HG02970 (cell line): Measurements from ENCODE around the gene ULBP2.

Experiments
- ATAC-seq: cut with Tn5 transposase; IDR thresholded peaks from one replicate; pipeline ENCODE4 v1.9.1; 2021; ENCODE audit warnings: mild to moderate bottlenecking, moderate library complexity, moderate number of reproducible peaks; ENCODE audit not compliant: unreplicated experiment, low FRiP score

The ULBP2 gene, protein sequence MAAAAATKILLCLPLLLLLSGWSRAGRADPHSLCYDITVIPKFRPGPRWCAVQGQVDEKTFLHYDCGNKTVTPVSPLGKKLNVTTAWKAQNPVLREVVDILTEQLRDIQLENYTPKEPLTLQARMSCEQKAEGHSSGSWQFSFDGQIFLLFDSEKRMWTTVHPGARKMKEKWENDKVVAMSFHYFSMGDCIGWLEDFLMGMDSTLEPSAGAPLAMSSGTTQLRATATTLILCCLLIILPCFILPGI

GRCh38 chr6:149941583-149942460, at the start of gene ULBP2:
ULBP2 (plus strand) TSS chr6:149942014; CDS start chr6:149942073, 59 bp downstream.
- no peak for ATAC-seq

GRCh38 chr6:149895048-149895590, 46.7 kb upstream of the ULBP2 start:
- no peak for ATAC-seq

DNA sequence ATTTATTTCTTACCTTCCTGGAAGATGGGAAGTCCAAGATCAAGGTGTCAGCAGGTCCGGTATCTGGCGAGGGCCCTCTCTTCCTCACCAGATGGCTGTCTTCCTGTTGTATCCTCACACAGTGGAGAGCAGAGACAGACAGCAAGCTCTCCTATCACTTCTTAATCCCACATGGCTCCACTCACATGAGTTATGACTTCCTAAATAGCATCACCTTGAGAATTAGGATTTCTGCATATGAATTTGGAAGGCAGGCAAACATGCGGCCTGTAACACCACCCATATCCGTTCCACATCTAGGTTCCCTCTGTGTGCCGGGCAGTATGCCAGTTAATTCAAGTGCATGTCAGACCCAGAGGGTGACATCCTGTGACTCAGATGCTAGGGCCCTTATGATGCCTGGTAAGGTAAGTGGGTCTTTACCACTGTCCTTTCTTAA, 46.0 kb upstream of the ULBP2 start:
- ATAC-seq, result no peak

DNA sequence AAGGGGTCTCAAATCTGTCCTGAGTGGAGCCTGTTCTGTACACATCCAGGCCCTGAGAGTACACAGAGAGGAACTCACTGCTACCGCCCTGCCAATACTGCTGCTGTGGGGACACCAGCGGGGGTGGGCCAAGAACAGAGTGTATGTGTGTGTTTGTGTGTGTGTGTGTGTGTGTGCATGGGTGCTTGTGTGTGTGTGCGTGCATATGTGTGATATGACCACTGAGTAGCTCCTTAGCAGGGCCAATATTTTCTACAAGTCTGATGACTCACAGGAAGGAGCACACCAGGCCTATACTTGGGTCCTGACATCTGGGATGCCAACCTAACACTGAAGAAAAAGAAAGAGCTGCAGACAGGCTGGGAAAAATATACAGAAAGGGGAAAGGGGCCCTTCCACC, 45.3 kb upstream of the ULBP2 start:
- ATAC-seq, result no peak

DNA sequence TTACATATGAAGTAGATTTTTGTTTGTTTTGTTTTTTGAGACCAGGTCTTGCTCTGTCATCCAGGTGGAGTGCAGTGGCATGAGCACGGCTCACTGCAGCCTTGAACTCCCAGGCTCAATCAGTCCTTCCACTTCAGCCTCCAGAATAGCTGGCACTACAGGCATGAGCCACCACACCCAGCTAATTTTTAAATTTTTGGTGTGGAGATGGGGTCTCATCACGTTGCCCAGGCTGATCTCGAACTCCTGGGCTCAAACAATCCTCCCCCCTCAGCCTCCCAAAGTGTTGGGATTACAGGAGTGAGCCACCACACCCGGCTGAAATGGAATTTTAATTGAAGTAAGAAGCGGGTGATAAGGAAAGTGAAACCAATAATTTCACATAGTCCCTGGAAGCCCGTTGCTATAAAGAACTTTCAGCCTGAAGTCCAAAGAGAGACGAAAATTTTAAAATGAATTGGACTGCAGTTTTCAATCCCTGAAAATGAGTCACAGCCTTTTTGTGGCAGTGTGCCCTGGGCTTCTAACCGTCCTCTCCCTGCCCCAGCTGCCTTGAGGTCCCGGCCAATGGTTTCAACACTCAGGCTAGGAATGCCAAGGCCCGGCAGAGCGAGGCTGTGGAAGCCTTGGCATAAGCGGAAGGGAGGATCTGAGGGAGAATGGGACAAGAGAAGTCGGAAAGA, 44.7 kb upstream of the ULBP2 start:
- ATAC-seq, result no peak

- no peak for ATAC-seq
Observed at GRCh38 chr6:149897855-149898744, 43.7 kb upstream of the ULBP2 start, which contains the start of gene RAET1E. RAET1E (minus strand) TSS chr6:149898113; CDS start chr6:149890901, 7,212 bp downstream.

DNA sequence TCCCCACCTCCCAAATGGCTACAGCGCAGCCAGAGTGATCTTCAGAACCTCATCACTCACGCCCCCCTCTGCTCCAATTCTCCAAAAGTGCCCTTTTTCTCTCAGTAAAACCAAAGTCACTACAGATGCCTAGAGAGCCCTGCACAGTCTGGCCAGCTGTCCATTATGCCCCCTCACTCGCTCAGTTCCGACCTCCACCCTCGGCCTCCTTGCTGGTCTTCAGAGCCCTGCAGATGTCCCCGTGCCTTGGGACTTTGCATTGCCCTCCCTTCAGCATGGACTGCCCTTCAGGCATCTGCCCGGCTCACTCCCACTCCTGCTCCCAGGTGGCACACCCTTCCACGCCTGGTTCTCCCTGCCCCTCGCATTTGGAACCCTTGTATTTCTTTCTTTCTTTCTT, 42.8 kb upstream of the ULBP2 start:
- no peak for ATAC-seq

DNA sequence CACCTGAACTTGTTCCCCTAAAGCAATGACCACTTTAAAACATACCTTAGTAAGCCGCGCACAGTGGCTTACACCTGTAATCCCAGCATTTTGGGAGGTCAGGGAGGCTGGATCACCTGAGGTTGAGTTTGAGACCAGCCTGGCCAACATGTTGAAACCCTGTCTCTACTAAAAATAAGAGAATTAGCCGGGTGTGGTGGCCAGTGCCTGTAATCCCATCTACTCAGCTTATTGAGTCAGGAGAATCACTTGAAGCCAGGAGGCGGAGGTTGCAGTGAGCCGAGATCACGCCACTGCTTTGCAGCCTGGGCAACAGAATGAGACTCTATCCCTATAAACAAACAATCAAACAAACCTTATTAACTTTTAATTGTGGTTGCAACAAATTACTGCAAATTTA, 42.3 kb upstream of the ULBP2 start:
- no peak for ATAC-seq

GRCh38 chr6:149899926-149900619, 41.7 kb upstream of the ULBP2 start:
- no peak for ATAC-seq

- ATAC-seq, result no peak
Observed at GRCh38 chr6:149900620-149901443, 41.0 kb upstream of the ULBP2 start.

DNA sequence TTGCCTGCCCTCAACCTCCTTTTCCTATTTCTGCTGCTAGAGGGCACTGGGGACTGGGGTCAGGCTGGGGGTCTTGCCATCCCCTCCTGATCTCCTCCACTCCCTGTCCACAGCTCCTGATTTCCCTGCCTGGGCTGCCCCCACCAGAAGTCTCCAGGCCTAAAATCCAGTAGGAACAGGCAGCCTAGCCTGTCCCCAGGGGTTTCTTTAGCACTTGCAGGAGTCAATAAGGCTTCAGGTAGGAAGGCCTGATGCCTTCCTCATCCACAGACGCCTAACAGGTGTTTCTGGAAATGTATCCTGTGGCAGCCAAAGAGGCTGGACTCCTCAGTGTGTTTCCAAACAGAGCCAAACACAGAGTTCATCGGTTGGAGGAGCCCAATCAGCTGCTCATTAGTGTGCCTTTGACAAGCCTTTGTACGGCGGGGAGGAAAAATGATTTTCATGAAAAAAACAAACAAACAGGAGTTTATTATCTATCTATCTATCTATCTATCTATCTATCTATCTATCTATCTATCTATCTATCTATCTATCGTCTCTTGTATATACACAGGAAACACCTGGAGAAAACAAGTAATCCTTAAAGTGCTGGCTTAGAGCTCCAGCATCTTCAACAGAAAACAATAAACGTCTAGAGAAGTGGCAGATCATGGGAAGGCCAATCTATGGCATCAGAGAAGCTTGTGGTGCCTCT, 40.2 kb upstream of the ULBP2 start:
- no peak for ATAC-seq

DNA sequence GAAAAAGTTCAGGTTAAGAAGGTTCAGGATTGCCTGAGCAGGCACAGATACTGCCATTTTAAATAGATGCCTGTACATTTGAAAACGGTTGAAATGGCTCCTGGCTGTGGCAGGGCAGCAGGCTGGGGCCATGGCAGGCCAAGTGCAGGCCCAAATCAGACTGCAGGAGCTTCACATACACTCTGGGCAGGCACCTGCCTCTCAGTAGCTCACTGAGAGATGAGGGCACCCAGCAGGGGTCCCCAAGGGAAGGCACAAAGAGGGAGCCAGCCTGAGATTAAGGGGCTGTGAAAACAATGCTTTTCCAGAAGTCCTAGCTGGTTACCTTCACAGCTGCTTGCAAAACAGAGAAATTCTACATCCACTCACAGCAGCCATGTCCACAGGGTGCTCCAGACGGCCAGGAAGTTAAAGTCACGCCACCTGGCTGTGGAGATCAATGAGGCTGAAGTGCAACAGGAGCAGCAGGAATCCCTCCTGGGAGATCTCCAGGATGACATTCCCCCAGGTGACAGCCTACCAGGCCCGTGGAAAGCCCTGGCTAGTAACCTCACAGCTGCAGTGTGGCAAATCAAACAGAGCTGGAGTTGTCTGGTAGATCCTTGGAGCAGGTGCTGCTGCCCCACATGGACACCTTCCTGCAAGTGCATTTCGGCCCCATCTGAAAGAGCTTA, 37.7 kb upstream of the ULBP2 start:
- ATAC-seq, result no peak

DNA sequence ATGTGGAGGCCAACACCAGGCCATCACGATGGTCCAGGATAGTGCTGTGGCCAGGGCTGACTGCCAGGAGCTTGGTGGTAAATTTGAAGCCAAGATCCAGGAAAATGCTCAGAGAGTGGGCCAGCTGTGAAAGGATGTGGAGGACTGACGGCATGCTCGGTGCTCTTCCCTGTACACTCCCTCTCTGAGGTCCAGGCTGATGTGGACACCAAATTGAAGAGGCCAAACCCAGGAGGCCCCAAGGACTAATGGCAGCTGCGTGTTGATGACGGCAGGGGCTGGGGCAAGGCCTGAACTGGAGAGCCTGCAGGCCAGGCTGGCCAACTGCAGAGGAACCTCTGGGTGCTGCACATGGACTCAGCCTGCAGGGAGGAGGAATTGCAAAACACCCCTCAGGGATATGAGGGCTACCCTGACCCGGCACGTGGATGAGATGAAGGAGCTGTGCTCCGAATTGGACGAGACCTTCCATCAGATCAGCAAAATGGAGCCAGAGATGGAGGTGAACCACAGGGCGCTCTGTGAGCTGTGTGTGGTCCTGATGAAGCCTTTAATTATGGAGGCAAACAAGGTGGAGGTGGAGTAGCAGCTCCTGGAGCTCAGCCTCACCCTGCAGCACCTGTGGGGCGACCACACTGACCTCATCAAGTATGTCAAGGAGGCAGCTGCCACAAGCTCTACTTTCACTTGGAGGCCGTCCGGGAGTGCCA, 37.0 kb upstream of the ULBP2 start:
- ATAC-seq, result no peak

DNA sequence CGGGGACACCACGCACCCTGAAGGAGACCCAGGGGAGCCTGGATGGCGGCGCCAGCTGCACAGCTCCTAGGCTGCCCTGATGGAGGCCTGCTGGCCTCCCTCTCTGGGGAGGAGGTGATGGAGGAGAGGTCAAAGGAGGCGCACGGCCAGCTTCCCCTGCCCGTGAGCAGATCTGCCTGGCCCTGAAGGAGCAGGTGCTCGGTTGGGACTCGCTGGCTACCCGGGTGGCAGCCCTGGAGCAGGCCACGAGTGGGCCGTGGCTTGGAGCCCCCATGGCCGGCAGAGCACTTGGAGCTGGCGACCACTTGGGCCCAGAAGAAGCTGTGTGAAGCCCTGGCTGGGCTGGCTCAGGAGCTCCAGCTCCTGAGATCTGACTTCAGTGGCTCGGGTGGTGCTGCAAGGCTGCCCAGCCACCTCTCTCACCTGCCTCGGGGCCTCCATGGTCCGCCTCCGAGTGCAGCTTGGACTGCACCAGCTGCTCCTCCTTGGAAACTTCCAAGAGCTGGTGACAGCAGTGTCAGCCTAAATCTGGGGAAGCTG, 36.4 kb upstream of the ULBP2 start:
- no peak for ATAC-seq

DNA sequence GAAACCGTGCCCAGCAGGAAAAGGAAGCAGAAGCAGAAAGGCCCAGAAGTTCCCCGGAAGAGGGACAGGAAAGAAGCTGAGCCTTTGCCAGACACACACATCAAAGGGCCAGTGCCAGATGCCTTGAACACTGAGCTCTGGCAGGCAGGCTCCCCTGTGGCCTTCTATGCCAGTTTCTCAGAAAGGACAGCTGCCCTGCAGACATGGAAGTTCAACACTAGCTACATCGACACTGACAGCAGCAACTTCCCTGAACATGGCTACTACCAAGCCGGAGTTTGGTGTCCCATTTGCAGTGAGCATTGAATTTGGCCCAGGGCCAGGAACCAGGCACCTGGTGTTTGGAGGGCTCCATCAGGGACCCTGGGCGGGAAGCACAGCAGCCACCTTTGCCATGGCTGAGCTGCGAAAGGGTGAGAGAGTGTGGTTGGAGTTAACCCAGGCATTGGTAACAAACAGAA, 35.9 kb upstream of the ULBP2 start:
- ATAC-seq, result no peak

- ATAC-seq, result no peak
Observed at GRCh38 chr6:149906405-149906804, 35.4 kb upstream of the ULBP2 start.
